DMS53 (cell line): ENCODE results near the gene CAMKK2.

Experiments
- DNase-seq: peaks from one replicate; lab custom pipeline; 2025; lab: John Stamatoyannopoulos, UW

CAMKK2 gene

DNA sequence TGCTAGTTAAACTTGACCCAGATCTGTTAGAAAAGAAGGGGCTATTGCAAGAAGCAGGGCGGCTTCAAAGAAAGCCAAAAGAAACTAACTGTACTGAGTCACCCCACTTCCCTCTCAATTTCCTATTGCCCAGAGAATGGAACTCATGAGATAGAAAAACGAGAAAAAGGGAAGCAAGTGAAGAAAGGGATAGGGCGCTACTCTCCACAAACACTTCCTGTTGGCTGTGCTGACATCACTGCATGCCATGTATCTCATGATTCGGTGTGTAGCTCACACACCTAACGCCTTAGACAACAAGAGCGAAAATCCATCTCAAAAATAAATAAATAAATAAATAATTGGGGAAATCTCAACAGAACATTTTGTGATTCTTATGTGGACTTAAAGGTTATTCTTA is 99.6 kb downstream of the CAMKK2 start:
- DNase-seq = no peak

DNA sequence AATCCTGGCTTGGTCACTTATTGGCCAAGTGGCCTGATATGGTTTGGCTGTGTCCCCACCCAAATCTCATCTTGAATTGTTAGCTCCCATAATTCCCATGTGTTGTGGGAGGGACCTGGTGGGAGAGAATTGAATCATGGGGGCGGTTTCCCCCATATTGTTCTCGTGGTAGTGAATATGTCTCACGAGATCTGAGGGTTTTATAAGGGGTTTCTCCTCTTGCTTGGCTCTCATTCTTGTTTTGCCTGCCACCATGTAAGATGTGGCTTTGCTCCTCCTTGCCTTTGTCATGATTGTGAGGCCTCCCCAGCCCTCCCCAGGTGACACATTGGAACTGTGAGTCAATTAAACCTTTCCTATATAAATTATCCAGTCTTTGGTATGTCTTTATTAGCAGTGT is 105.4 kb downstream of the CAMKK2 start:
- DNase-seq = no peak

DNA sequence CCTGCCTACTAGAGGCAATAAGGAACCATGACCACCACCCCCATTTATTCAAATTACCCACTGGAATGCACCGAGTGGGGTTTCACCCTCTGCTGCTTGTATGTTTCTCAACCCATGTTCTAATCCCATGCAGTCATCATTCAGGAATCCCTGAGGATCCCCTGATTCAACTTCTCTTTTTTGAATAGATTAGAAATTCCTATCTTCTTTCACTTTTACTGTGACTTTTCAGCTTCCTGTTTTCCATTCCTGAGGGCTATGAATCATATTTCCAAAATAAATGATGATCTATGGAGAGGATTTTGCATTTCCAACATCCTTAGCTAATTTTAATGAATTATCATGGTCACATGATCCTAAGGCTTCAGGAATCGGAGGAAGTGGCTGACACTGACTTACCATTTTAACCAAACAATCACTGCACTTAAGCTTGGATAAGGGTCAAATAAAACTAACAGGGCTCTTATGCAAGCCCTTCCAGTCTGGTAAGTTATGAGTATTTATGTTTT is 105.9 kb downstream of the CAMKK2 start:
- no peak for DNase-seq

DNA sequence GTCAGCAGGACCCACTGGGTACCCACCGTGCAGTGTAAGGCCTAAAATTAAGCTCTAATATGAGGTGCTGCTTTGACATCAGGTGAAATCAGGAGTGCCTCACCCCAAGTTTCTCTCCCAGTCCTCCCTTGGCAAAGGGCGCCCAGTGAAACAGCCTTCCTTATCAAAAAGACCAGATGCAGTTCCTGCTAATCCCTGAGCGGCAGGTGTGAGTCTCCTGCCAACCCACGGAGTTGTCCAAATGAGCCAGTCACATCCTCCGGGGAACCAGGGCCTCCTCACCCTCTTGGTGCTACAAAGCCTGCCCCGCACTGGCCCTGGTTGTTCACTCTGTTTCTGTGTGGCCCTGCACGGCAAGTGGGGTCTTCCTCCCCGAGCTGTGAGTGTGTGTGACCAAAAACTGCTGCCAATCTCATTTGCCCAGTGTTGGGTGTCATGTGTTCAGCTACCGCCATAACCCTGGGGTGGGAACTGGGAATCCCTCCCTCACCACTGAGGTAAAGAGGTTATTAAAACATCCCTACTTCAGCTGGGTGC is 106.8 kb downstream of the CAMKK2 start:
- no peak for DNase-seq

DNA sequence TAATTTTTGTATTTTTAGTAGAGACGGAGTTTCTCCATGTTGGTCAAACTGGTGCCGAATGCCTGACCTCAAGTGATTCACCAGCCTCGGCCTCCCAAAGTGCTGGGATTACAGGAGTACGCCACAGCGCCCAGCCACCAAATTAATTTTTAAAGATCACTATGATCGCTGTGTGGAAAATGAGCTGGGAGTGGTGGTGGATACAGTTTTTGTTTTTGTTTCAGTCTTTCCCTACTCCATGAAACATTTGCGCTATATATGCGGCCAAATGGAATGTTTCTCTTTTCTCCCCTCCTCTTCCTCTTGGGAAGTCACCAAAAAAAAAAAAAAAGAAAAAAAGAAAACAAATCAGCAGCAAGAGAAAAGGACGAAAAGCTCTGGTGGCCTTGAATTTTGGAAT is 107.4 kb downstream of the CAMKK2 start:
- DNase-seq = no peak

DNA sequence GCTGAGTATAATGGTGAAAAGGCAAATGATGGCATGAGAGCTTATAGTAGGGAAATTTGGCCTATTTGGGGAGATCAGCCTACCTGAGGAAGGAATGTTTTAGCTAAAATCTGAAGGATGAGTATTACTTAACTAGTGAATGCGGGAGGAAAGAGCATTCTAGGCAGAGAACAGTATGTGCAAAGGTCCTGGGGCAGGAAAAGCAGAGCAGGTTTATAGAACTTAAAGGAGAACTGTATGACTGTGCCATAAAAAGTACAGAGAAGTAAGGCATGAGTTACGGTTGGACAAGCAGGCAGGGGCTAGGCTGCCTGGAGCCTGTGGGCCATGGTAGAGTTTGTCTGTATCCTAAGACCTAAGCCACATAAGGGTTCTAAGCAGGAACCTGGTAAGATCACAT is 108.3 kb downstream of the CAMKK2 start:
- DNase-seq = no peak
